NCI-H526 treated with DMSO at 0.1 percent for 48 hours (cell line): ENCODE data around the gene PYGB.

Experiments used
- DNase-seq: peaks from one replicate; lab custom pipeline; 2025; lab: John Stamatoyannopoulos, UW

PYGB gene

DNA sequence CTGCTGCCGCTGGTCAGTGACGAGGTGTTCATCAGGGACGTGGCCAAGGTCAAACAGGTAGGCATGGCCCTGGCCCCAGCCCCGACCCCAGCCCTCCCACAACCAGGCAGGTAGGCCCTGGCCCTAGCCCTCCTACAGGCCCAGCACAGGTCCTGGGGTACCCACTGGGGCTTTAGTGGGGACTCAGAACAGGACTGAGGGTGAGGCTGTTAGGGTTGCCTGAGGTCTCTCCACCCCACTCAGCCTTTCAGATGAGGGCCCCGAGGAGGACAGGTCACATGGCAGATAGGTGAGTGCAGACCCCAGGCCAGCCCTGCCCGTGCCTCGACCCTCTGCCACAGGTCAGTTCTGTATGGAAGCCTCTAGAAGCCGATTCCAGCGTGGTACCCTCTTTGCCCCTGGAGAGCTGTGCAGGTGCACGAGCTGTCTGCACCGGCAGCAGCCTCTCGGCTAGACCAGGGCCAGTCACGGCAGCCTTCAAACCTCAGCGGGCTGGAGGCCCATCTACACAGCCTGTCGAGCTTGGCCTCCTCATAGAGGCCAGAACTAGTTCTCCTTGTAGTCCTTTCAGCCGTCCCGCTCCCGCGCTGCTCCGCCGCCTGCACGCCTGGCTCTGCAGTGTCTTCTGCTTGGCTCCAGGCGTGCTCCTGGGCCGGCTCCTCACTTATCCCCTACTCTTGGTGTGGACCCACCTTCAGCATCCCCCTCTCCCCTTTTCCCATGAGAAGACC, 35.5 kb downstream of the PYGB start:
- DNase-seq = no peak

- DNase-seq = no peak
Observed at GRCh38 chr20:25284131-25284601, 36.3 kb downstream of the PYGB start.

- DNase-seq = no peak
Observed at GRCh38 chr20:25285091-25285647, 37.3 kb downstream of the PYGB start.

GRCh38 chr20:25285856-25286798, 38.2 kb downstream of the PYGB start:
- DNase-seq = no peak

DNA sequence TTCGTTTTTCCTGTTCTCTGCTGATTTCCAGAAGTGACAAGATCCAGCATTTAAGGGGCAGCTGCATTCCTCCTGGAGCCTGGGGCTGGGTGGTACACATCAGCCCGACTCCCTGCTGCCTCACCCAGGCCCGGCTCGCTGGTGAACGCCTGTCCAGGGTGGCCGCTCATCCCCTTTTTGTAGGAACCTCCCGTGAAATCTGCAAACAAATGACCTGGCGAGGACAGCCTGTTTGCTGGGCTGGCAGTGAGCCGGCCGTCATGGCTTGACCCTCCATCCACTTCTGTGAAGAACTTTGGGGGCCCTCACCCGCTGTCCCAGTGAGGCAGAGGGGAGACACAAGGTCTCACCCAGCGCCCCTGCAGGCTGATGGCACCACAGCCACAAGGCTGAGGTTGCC, 39.0 kb downstream of the PYGB start:
- no peak for DNase-seq

GRCh38 chr20:25287631-25288290, 39.9 kb downstream of the PYGB start:
- DNase-seq = no peak

- no peak for DNase-seq
Observed at GRCh38 chr20:25288291-25289181, 40.7 kb downstream of the PYGB start.

- DNase-seq = no peak
Observed at GRCh38 chr20:25289886-25290597, 42.2 kb downstream of the PYGB start.

DNA sequence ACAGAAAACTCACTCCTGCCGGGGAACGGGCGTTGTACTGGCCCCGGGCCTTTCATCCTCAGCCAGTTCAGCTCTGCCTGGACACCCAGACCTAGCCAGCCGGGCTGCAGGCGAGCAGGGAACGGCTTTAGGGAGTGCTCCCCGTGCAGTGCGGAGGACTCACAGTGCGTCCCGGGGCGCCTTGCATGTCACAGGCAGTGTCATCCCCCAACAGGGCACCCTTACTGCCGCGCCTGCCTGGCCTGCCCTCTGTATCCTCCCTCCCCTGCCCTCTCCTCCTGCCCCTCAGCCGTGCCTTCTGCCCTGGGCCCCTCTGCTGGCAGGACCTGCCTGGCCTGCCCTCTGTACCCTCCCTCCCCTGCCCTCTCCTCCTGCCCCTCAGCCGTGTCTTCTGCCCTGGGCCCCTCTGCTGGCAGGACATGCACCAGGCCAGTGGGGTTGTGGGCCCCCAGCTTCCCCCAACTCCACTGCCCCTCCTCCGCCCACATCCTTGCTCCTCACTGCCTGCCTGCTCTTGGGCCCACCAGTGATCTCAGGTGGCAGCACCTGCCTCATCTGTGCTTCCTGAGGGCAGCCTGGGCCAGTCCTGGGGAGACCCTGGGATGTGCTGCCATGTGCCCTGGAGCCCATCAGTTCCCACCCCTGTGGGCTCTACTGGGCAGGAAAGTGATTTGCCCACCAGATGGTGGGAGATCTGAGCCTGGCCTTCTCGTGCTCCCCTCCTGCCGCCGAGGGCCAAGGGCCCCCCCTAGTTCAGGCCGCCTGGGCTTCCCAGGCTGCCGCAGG, 43.0 kb downstream of the PYGB start:
- no peak for DNase-seq

DNA sequence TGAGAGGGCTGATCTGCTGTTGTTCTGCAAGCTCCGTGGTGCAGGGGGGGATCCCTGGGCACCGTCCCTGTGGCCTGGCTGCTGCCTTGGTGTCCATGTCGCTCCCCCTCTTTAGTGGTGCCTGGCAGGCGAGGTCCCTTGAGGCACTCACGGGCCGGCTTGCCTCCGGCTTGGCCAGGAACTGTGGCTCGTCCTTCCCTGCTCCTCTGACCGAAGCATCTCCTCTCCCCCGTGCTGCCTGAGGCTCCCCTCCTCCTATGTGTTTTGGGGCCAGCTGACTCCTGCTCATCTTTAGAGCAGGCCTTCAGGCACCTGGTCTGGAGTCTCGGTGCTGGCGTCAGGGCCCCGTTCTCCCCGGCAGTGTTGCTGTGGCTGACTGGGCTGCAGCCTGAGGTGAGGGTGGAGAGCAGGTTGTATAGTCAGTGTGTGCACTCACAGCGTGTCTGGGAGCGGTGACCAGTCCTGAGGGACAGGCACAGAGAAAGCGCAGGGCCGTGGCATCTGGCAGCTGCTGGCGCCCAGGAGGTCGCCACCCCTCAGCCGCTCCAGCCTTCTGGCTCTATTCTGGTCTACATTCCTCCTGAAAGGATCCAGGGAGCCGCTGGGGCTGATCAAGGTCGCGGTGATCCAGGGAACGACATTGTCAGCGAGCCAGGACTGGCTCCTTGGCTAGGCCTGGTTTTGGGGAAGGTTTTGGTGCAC, 43.7 kb downstream of the PYGB start:
- no peak for DNase-seq

DNA sequence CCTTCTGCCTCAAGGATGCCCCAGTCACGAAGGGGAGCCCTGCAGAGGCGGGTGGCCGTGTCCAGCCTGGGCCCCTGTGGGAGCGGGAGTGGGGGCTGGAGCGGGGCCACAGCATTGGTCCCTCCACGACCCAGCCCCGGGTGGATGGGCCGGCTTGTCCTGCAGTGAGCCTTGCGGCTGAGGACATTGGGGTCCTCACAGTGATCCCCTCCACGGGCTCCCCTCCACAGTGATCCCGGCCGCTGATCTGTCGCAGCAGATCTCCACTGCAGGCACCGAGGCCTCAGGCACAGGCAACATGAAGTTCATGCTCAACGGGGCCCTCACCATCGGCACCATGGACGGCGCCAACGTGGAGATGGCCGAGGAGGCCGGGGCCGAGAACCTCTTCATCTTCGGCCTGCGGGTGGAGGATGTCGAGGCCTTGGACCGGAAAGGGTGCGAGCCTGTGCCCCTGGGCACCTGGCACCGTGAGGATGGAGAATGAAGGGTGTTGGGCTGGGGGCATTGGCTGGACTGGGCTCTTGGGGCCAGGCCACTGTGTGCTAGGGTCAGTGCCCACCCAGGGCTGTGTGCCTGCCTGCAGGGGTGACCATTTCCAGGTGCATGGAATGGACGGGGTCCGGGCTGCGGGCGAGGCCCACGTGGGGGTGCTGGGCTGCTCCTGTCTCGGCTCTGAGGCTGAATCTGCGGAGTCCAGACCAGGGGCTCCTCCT, 44.4 kb downstream of the PYGB start:
- no peak for DNase-seq

GRCh38 chr20:25293507-25293906, 45.6 kb downstream of the PYGB start:
- no peak for DNase-seq

DNA sequence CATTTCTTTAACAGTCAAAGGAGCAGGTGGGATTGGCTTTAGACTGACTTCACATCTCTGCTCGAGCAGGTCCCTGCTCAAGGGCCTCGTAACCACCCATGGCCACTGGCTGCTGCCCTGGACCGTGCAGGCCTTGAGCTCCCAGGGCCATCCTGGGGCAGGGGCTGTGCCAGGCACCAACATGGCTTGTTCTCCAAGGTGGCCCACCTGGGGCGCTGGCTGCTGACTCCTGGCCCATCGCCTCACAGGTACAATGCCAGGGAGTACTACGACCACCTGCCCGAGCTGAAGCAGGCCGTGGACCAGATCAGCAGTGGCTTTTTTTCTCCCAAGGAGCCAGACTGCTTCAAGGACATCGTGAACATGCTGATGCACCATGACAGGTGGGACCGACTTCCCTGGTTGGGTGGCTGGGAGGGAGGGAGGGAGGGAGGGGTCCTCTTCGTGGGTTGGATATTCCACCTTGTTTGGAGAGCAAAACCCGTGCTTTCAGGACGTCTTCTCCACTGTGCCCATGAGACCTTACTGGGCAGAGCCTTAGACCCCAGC, 46.1 kb downstream of the PYGB start:
- no peak for DNase-seq

GRCh38 chr20:25294459-25295385, 46.8 kb downstream of the PYGB start:
- peak; percentile 26 for DNase-seq

- no peak for DNase-seq
Observed at GRCh38 chr20:25295386-25296093, 47.7 kb downstream of the PYGB start.
